HG02623 (cell line): Measurements from ENCODE around the gene PJVK.
"Not testable (repeated sequence)": the region's sequence is repeated elsewhere in the genome, so short reads cannot be mapped to it uniquely, and the experiment has no call there.

ENCODE experiments used
- ATAC-seq: cut with Tn5 transposase; IDR thresholded peaks from one replicate; pipeline ENCODE4 v1.9.1; 2021; ENCODE audit warnings: moderate library complexity; ENCODE audit not compliant: unreplicated experiment

The PJVK gene

DNA sequence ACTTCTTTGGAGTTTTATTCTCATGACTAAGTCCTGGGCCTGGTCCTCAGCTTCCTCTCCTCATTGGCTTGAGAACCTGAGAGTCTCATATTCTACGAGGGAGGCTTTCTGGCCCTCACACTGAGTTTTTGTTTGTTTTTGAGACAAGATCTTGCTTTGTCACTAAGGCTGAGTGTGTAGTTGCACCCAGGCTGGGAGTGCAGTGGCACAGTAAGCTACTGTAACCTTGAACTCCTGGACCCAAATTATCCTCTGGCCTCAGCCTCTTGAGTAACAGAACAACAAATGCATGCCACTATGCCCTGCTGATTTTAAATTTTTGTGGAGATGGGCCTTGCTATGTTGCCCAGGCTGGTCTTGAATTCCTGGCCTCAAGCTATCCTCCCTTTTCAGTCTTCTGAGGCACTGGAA lies 22.8 kb upstream of the PJVK start:
- no peak for ATAC-seq

DNA sequence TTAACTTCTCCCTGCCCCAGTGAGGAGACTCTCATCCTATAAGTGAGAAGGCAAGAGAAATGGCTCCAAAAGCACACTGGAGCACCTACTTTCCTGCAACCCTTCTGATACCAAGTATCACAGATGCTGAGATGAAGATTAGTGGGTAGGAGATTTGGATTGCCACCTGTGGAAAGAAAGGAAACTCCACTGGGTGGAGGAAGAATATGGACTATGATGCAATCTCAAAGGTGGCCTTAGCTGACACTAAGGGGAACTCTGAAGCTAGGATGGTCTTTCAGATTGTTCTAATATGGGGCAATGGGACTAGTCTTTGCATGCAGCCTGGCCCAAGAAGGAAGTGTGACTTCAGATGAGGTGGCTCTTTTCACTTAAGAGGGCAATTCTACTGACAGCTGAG lies 21.8 kb upstream of the PJVK start:
- no peak for ATAC-seq

DNA sequence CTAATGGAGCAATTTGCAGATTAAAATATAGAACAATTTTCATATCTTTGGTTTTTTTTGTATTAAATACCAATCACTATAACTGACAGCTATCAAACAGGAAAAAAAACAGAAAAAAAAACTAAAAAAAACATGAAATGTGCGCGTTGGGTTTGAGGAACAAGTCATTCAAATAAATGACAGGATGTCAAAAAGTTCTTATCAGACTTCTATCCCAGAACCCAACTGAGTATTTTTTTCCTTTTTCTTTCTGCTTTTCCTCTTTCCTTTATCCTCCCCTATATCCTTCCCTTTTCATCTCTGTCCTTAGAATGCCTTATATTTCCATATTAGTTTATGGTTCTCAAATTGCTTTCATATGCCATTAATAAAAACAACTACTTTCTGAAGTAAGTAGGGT lies 14.5 kb upstream of the PJVK start:
- ATAC-seq = no peak

GRCh38 chr2:178441426-178441825 lies 9.8 kb upstream of the PJVK start:
- no peak for ATAC-seq

DNA sequence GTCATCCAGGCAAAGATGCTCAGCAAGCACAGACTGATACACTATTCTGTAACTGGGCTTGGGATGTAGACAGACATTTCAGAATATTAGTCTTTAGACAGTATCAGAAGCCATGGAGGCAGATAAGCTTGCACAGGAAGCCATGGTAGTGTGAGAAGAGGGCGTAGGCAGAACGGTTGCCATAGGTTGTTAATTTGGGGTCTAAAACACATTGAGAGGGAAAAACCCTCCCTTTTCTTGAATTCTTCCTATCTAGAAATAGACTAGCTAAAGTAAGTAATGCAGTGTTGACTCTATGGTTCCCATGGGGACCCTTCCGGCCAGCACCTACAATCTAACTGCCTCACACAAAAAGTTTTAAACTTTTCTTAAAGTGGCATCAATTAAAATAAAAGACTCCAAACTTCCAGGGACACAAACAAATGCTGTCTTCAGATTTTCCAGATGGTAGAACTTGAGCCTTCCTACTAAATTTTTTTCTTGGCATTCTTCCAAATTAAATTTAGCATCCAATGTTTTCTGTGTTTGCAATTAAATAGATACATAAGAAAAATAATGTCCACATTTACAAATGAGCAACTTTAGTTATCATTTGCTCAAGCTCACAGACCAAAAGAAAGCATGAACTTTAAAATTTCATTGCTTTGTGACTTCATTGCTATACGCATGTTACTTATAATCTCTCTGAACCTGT lies 2.1 kb upstream of the PJVK start:
- no peak for ATAC-seq

- peak; percentile 8 for ATAC-seq
These were observed 1.3 kb upstream of the PJVK start for GRCh38 chr2:178449700-178450523.

DNA sequence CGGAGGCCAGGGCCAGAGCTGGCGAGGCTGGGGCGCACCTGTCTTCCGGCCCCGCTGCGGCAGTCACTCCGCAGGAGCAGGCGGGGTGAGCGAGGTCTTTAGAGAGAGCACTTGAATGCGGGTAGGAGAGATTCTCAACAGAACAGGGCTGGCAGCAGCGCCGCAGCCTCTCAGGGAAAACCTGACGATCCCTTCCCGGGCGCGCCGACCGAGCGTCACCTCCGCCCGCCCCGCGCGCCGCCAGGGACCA lies 729 bp upstream of the PJVK start:
- peak; percentile 33 for ATAC-seq

GRCh38 chr2:178452334-178452733 lies 1.2 kb downstream of the PJVK start:
- no peak for ATAC-seq

- no peak for ATAC-seq
These were observed 1.7 kb downstream of the PJVK start for GRCh38 chr2:178452870-178453269.

DNA sequence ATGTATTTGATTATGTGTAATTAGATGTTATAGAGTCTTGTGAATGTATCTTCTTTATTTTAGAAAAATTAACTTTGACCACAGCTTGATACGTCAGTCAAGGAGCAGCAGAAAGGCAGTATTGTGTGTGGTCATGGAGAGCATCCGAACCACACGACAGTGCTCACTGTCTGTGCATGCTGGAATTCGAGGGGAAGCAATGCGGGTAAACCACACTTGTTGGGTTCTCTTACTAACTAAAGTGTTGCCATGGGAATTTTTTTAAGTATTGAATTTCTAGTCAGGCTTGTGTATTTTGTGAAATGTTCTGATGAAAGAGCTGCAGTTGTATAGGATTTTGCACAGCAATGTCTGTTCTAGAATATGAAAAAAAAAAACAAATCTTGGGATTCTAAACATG lies 4.8 kb downstream of the PJVK start:
- no peak for ATAC-seq

DNA sequence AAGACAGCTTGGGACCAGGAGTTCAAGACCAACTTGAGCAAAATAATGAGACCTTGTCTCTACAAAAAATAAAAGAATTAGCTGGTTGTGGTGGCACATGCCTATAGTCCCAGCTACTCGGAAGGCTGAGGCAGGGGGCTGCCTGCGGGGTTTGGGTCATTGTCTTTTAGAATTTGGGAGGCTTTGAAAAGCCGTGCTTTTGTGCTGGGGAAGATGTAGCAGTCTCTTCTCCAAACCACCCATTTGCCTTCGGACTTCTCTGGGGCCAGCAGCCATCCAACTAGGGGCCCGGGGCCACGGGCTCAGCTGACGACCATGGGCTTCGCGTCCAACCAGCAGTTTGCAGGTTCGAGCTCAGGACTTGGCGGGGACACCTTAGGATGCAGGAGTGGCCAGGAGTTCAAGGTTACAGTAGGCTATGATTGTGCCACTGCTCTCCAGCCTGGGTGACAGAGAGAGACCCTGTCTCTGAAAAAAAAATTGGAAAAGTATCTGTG lies 6.3 kb downstream of the PJVK start:
- ATAC-seq = no peak

GRCh38 chr2:178469219-178469849 lies 18.2 kb downstream of the PJVK start:
- ATAC-seq = no peak

DNA sequence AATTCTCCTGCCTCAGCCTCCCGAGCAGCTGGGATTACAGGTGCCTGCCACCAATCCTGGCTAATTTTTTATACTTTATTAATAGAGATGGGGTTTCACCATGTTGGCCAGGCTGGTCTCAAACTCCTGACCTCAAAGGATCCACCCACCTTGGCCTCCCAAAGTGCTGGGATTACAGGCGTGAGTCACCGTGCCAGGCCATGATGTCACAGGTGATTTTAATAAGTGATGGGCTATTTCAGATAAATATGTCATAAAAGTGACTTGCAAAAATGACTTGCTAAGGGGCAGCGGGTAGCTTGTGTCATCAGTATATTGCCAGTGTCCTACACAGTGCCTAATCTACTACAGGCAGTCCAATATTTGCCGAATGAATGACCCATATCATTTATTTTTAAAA lies 20.1 kb downstream of the PJVK start:
- ATAC-seq = not testable (repeated sequence)

DNA sequence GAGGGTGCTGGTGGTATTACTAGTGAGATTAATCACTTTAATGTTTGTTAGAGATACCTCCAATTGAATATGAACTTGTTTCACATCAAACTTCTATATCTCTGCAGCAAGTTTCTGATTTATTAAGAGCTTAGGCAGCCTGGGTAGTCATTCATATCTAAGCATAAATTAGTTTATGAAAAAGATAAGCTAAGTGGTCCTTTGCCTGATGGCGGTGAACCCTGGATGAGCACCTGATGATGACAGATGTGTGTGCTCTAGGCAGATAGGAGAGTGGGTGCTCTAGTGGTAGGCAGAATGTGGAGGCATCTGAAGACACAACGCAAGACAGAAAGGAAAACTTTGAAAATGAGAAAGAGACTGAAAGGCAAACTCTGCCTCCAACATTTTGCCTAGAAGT lies 22.2 kb downstream of the PJVK start:
- no peak for ATAC-seq

DNA sequence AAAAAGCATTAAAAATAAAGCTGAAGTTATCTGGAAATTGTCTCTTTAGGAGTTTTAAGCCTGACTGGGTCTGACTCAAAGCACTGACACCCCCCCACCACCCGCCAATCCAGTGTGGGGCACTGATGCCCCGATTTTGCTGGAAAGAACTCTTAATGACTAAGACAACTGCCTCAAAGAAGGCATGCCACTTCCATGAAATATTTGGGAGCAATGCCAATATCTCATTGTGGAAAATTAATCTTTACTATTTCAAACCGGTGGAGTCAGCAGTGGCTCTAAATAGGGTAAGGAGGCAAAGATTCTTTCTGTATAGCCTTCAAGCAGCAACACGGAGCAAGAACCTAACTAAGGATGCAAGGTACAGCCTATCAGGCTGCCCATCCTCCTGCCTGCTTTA lies 22.8 kb downstream of the PJVK start:
- no peak for ATAC-seq

DNA sequence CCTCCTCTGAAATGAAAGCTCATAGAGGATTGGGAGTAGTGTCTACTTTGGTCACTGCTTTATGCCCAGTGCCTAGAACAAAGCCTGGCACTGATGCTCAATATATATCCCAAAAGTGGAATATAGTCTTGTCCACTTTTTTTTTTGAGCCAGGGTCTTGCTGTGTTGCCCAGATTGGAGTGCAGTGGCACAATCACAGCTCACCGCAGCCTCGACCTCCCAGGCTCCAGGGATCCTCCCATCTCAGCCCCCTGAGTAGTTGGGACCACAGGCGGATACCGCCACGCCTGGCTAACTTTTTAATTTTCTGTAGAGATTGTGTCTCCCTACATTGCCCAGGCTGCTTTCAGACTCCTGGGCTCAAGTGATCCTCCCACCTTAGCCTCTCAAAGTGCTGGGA lies 23.4 kb downstream of the PJVK start:
- no peak for ATAC-seq

GRCh38 chr2:178476477-178476876 lies 25.3 kb downstream of the PJVK start:
- no peak for ATAC-seq

DNA sequence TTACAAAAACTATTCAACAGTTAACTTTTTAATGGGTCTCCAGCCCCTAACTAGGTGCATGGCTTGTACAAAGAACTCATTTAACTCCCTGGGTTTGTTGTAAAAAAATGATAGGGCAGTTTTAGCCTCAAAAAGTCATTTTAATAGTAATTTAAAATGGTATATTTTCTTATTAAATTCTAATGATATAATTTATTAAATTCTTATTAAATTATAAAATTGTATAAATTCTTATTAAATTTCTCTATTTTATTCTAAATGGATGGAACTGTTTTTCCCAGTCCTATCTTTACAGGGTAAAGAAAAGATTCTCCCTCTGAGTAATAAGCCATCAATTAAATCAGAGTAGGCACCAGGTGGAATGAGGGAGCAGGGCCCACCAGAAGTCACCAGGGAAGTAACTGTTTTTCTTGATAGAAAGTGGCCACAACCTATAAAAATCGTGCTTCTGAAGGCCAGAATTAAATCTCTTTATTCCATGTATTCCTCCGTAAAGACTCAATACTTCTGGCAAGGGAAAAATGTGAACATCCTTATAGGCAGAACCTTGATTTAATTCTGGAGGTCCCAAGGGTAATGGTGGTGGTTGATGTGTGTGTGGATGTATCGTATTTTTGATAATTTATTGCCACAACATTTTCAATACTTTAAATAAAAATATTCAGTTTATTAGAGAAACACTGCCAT lies 26.4 kb downstream of the PJVK start:
- ATAC-seq = no peak

GRCh38 chr2:178478130-178478438 lies 26.9 kb downstream of the PJVK start:
- peak; percentile 1 for ATAC-seq

- ATAC-seq = peak; percentile 39
These were observed 27.5 kb downstream of the PJVK start, which contains the start of gene FKBP7 for GRCh38 chr2:178478439-178479274. Gene FKBP7, minus strand, starts transcription at chr2:178478600. Its CDS starts 101 bp downstream, at chr2:178478499.

- ATAC-seq = no peak
These were observed 28.1 kb downstream of the PJVK start for GRCh38 chr2:178479275-178479616.
